Measurements from ENCODE around the gene HAUS1. TPM values are rescaled to one million over a fixed set of nuclear protein-coding genes. Genes with fewer than 3 reads are reported as not detected.
"Not testable (repeated sequence)": the region's sequence is repeated elsewhere in the genome, so short reads cannot be mapped to it uniquely, and the experiment has no call there.

HAUS1 gene
- total RNA-seq, 1 experiment from 2014 or later: 33.3 TPM

- Histone ChIP-seq H4K20me1 (ENCODE audit: insufficient read depth) (no peaks in the 10 kb centered on the region), H3K4me2 (no peak overlapping the region), H3K4me3 (no peak overlapping the region), H3K36me3 (ENCODE audit: low read depth) (no peaks in the 10 kb centered on the region), H3F3A (ENCODE audit: insufficient read depth, low read depth) (no peaks in the 10 kb centered on the region), H3K9me3 (ENCODE audit: insufficient read depth, low read depth) (no peaks in the 10 kb centered on the region), H3K4me1 (replicated peaks; ENCODE audit: insufficient read depth) (peaks cover 10% of the 10 kb centered on the region; the same call in 1 of the 2 replicates), H3K27ac (no peak overlapping the region), H3K79me2 (ENCODE audit: low read depth) (peaks cover 6% of the 10 kb centered on the region; the same call in 1 of the 2 replicates), H3K27me3 (ENCODE audit: insufficient read depth, low read depth) (no peaks in the 10 kb centered on the region), H2AFZ (no peak overlapping the region), H3K9me2 (ENCODE audit: insufficient read depth) (no peaks in the 10 kb centered on the region)
- BruUV-seq (replicated peaks): no TSS peak
- no peak for DNase-seq
- intact Hi-C loops (cut with micrococcal nuclease; ENCODE audit: unreplicated experiment): no loop called here
- ChIA-PET CTCF (interaction anchor here (0.7 kb wide), 1 partner anchor 38 kb away, joined by 3 read pairs; no protein-coding TSS in a partner anchor), POLR2A (ENCODE audit: unreplicated experiment) (no interaction called here)
- TF ChIP-seq EZH2 (IDR thresholded peaks at IDR 0.05; ENCODE audit: low read depth) (no peak), CTCF (conservative IDR thresholded peaks at IDR 0.05) (no peak)
Observed at GRCh38 chr18:46109386-46109785, 5.2 kb downstream of the HAUS1 start.

GRCh38 chr18:46110406-46110805, 6.2 kb downstream of the HAUS1 start:
- Histone ChIP-seq H4K20me1 (ENCODE audit: insufficient read depth) (no peaks in the 10 kb centered on the region), H3K9me3 (ENCODE audit: insufficient read depth, low read depth) (no peaks in the 10 kb centered on the region), H3K27me3 (ENCODE audit: insufficient read depth, low read depth) (no peaks in the 10 kb centered on the region), H3K9me2 (ENCODE audit: insufficient read depth) (no peaks in the 10 kb centered on the region), H3F3A (ENCODE audit: insufficient read depth, low read depth) (no peaks in the 10 kb centered on the region), H3K4me2 (no peak overlapping the region), H3K4me1 (replicated peaks; ENCODE audit: insufficient read depth) (peaks cover 4% of the 10 kb centered on the region; the same call in 1 of the 2 replicates), H3K79me2 (ENCODE audit: low read depth) (no peaks in the 10 kb centered on the region), H3K4me3 (no peak overlapping the region), H2AFZ (no peak overlapping the region), H3K36me3 (ENCODE audit: low read depth) (no peaks in the 10 kb centered on the region), H3K27ac (no peak overlapping the region)
- DNase-seq: no peak
- BruUV-seq (replicated peaks): no TSS peak
- POLR2A ChIA-PET (ENCODE audit: unreplicated experiment): no interaction called here
- CTCF ChIA-PET: no interaction called here
- intact Hi-C loops (cut with micrococcal nuclease; ENCODE audit: unreplicated experiment): no loop called here
- TF ChIP-seq CTCF (conservative IDR thresholded peaks at IDR 0.05): no peak
- no peak for TF ChIP-seq EZH2 (IDR thresholded peaks at IDR 0.05; ENCODE audit: low read depth)

GRCh38 chr18:46113751-46114150, 9.6 kb downstream of the HAUS1 start:
- Histone ChIP-seq H3K9me2 (ENCODE audit: insufficient read depth) (no peaks in the 10 kb centered on the region), H4K20me1 (ENCODE audit: insufficient read depth) (no peaks in the 10 kb centered on the region), H3K9me3 (ENCODE audit: insufficient read depth, low read depth) (no peaks in the 10 kb centered on the region), H3K36me3 (ENCODE audit: low read depth) (no peaks in the 10 kb centered on the region), H3K4me3 (no peak overlapping the region), H3K27me3 (ENCODE audit: insufficient read depth, low read depth) (no peaks in the 10 kb centered on the region), H2AFZ (no peak overlapping the region), H3F3A (ENCODE audit: insufficient read depth, low read depth) (no peaks in the 10 kb centered on the region), H3K4me2 (no peak overlapping the region), H3K27ac (no peak overlapping the region), H3K4me1 (replicated peaks; ENCODE audit: insufficient read depth) (no peaks in the 10 kb centered on the region), H3K79me2 (ENCODE audit: low read depth) (no peaks in the 10 kb centered on the region)
- intact Hi-C loops (cut with micrococcal nuclease; ENCODE audit: unreplicated experiment): no loop called here
- TF ChIP-seq CTCF (conservative IDR thresholded peaks at IDR 0.05): no peak
- TF ChIP-seq EZH2 (IDR thresholded peaks at IDR 0.05; ENCODE audit: low read depth): no peak
- no TSS peak for BruUV-seq (replicated peaks)
- POLR2A ChIA-PET (ENCODE audit: unreplicated experiment): no interaction called here
- CTCF ChIA-PET: no interaction called here
- no peak for DNase-seq

- H3K9me3 ChIP-seq (ENCODE audit: insufficient read depth, low read depth); H3K9me2 ChIP-seq (ENCODE audit: insufficient read depth); BruUV-seq (replicated peaks); H3K79me2 ChIP-seq (ENCODE audit: low read depth); H3K4me2 ChIP-seq; H3K27ac ChIP-seq; H3K4me3 ChIP-seq; H4K20me1 ChIP-seq (ENCODE audit: insufficient read depth); H2AFZ ChIP-seq; DNase-seq; H3K27me3 ChIP-seq (ENCODE audit: insufficient read depth, low read depth); H3K4me1 ChIP-seq (replicated peaks; ENCODE audit: insufficient read depth); CTCF ChIA-PET; H3K36me3 ChIP-seq (ENCODE audit: low read depth); intact Hi-C loops (cut with micrococcal nuclease; ENCODE audit: unreplicated experiment); POLR2A ChIA-PET (ENCODE audit: unreplicated experiment); H3F3A ChIP-seq (ENCODE audit: insufficient read depth, low read depth): not testable (repeated sequence)
Observed at GRCh38 chr18:46126625-46127024, 22.4 kb downstream of the HAUS1 start.

Data from PC-9 (cell line).